Aortic smooth muscle cell (primary cell): ENCODE measurements around the gene TMEM63B. TPM values are rescaled to one million over a fixed set of nuclear protein-coding genes. Genes with fewer than 3 reads are reported as not detected.

Source experiments
- total RNA-seq: library from RNA; depleted of rRNA; stranded (reverse); fragments of >200 nt; gene quantifications from 2 replicates; pipeline ENCODE4 v1.2.3, GENCODE V29; 2014

The TMEM63B gene
- 19.4 and 21.5 TPM in 2 replicates for total RNA-seq

DNA sequence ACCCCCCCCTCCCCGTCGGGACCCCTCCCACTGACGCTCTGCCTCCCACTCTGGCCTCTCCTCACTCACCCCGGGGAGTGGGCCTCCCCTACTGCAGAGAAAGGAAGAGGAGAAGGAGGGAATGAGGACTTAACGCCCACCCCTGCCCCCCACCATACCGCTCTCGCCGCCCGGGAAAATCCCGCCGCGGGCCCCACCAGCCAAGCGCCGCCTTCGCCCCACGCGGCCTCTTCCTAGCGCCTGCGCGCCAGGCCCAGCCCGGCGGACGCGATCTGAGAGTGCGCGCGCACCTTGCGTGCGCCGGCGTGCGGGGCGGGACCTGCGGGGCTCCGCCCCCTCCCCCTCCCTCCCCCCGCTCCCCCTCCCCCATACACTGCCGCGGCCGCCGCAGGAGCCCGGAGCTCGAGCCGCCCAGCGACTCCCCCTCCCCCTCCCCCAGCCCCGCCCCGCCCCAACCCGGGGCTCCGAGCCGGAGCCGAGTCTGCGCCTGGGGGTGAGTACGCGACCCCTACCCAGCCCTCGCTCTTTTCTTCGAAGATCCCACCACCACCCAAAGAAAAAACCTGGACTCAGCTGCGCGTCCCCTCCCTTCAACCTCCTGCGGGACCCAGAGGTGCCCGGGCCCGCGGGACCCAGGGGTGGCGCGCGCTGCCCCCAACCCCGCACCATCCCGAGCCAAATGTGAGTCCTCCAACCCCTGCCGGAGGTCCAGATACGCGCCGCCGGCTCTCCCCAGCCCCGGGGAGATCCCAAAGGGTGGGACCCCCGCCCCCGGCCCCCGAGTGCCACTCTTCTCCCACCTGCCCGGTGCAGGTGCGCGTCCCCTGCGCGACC lies at the start of gene TMEM63B, which contains the start of gene MRPL14:
Gene TMEM63B (plus strand): TSS at position 369 of the 834 bp plus-strand sequence. CDS start 7,031 bp downstream, outside the sequence.
Gene MRPL14 (minus strand): TSS at position 267 of the 834 bp plus-strand sequence. CDS start 10,841 bp downstream, outside the sequence.

DNA sequence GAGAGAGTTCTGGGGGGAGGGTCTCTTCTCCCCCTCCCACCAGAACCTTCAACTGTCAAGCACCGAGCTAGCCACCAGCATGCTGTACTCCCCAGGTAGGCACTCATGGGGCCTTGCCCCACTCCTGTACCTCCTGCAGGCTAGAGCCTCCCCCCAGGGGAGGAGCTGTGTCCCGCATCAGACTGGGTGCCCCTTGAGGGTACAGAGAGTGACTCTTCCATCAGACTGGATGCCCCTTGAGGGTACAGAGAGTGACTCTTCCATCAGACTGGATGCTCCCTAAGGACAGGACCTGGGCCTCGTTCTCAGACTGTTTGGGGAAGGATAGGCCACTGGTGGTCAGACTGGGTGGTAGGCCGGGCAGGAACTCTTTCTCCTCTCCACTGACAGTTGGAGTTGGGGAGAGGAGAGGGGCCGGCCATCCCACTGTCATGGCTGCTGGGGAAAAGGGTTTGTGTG lies 31.4 kb downstream of the TMEM63B start, which contains the start of gene CAPN11:
Gene CAPN11 (plus strand): TSS at position 51 of the 459 bp plus-strand sequence. CDS start 29 bp downstream, at position 80.

Other genes starting within 250 kb of the TMEM63B start
- 34.4 and 43.9 TPM in 2 replicates for gene MRPL14, start 102 bp upstream of the TMEM63B start, total RNA-seq
- gene CAPN11, start 31.3 kb downstream of the TMEM63B start, total RNA-seq = 0.13 and 0.25 TPM in 2 replicates
- not detected in 2 replicates for gene MYMX, start 89.4 kb downstream of the TMEM63B start, total RNA-seq
- 19.0 and 19.1 TPM in 2 replicates for gene SLC29A1, start 96.0 kb downstream of the TMEM63B start, total RNA-seq
- gene HSP90AB1, start 119.5 kb downstream of the TMEM63B start, total RNA-seq = 370 and 374 TPM in 2 replicates
- gene SLC35B2, start 130.0 kb downstream of the TMEM63B start, total RNA-seq = 95.3 and 107 TPM in 2 replicates
- gene NFKBIE, start 138.0 kb downstream of the TMEM63B start, total RNA-seq = 2.6 and 3.6 TPM in 2 replicates
- under 0.01 TPM in 1 of 2 replicates, not detected in the other for gene TMEM151B, start 142.9 kb downstream of the TMEM63B start, total RNA-seq
- 7.4 and 11.1 TPM in 2 replicates for gene AARS2, start 185.8 kb downstream of the TMEM63B start, total RNA-seq
- not detected in 2 replicates for gene SPATS1, start 215.1 kb downstream of the TMEM63B start, total RNA-seq